Endothelial cell of umbilical vein (primary cell): ENCODE measurements around the gene AVL9.

Source experiments
- CTCF ChIP-seq, 2 donors: IDR thresholded peaks; 1 replicate in 1 of 2; 2 replicates in 1 of 2; pipeline ENCODE4 v1.5.1; 2011; ENCODE audit warnings: low read length in 2 of 2, mild to moderate bottlenecking in 2 of 2, moderate library complexity in 2 of 2, control low read depth in 1 of 2, inconsistent platforms in 1 of 2, low read depth in 1 of 2; ENCODE audit not compliant: insufficient read depth in 1 of 2; ENCODE audit errors: extremely low read depth in 1 of 2
- EZH2 ChIP-seq: IDR thresholded peaks from 2 replicates; pipeline ENCODE4 v1.6.1; 2012; ENCODE audit warnings: borderline replicate concordance, low read depth, mild to moderate bottlenecking, moderate library complexity, low read length, inconsistent platforms; ENCODE audit not compliant: severe bottlenecking
- FOS ChIP-seq: IDR thresholded peaks from 2 replicates; pipeline ENCODE4 v1.6.1; 2011; ENCODE audit warnings: mild to moderate bottlenecking, low read length, moderate library complexity, borderline replicate concordance; ENCODE audit not compliant: insufficient read depth
- JUN ChIP-seq: IDR thresholded peaks from 2 replicates; pipeline ENCODE4 v1.6.1; 2011; ENCODE audit warnings: borderline replicate concordance, low read depth; ENCODE audit not compliant: insufficient read length, insufficient read depth
- MAX ChIP-seq: IDR thresholded peaks from 2 replicates; pipeline ENCODE4 v1.6.1; 2011; ENCODE audit not compliant: insufficient read depth, insufficient read length
- MYC ChIP-seq: IDR thresholded peaks from one replicate; pipeline ENCODE4 v1.6.1; 2011; ENCODE audit warnings: mild to moderate bottlenecking, low read depth, low read length
- POLR2A ChIP-seq: IDR thresholded peaks from 2 replicates; pipeline ENCODE4 v1.6.1; 2012; ENCODE audit warnings: low read depth, mild to moderate bottlenecking, control low read depth, low read length
- POLR2AphosphoS5 ChIP-seq: IDR thresholded peaks from 2 replicates; pipeline ENCODE4 v1.6.1; 2012; ENCODE audit warnings: low read depth, mild to moderate bottlenecking, control low read depth, low read length, moderate library complexity; ENCODE audit not compliant: insufficient read depth

GRCh38 chr7:32447218-32447617 is 48.1 kb upstream of the AVL9 start:
- no peak for TF ChIP-seq CTCF (IDR thresholded peaks at IDR 0.05; ENCODE audit: extremely low read depth in 1 of 2, insufficient read depth in 1 of 2, low read depth in 1 of 2, low read length in 2 of 2)
- no peak for TF ChIP-seq POLR2AphosphoS5
- no peak for TF ChIP-seq POLR2A
- no peak for TF ChIP-seq MYC
- no peak for TF ChIP-seq MAX
- TF ChIP-seq EZH2: no peak
- TF ChIP-seq JUN: no peak
- TF ChIP-seq FOS: no peak
